Measurements from ENCODE around the gene TSTD2.

TSTD2 gene

GRCh38 chr9:97557606-97558095 is 75.5 kb downstream of the TSTD2 start:
- no peak overlapping the region for H3K4me3 ChIP-seq (ENCODE audit: low read length)
- TF ChIP-seq CTCF (IDR thresholded peaks at IDR 0.05; ENCODE audit: insufficient read depth, low read depth, low read length, missing control alignments): no peak
- DNase-seq (ENCODE audit: low read depth): no peak

DNA sequence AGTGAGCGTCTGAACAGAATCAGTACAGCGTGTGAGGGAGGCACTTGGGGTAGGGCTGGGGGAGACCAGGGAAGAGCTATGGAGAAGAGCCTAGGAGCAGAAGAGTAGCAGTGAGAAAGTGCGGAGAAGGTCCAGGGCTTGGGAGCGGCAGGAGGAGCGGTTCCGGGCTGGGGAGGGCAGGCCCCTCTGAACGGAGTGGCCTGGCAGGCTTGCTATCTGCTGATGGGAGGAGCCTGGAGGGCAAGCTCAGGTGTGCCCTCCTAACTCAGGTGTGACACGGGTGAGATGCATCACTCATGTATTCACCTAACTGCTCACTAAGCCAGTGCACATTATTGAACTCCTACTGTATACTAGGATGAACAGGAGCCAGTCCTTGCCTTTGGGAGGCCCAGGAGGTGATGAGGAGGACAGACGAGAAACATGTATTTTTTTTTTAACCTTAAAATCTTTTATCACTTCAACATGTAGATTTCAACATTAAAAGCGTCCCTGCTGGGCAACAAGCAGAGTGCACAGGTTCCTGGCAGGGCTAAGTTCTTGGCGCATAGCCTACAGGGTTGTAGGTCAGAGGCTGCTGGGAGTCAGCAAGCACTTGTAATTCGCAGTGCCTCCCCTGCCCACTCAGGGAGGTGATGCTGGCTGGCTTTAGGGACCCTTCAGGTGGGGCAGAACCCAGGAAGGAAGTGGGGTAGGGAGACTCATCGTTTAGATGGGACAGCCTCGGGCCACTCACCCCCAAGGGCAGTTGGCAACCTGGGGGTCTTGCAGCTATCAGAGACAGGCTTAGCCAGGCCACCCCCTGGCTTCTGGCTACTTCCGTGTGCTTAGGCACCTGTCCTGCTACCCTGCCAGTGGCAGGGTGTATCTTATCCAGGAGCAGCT is 76.2 kb downstream of the TSTD2 start:
- H3K4me3 ChIP-seq (ENCODE audit: low read length): no peak overlapping the region
- no peak for TF ChIP-seq CTCF (IDR thresholded peaks at IDR 0.05; ENCODE audit: insufficient read depth, low read depth, low read length, missing control alignments)
- no peak for DNase-seq (ENCODE audit: low read depth)

GRCh38 chr9:97556036-97556720 is 77.0 kb downstream of the TSTD2 start:
- TF ChIP-seq CTCF (IDR thresholded peaks at IDR 0.05; ENCODE audit: insufficient read depth, low read depth, low read length, missing control alignments): no peak
- no peak for DNase-seq (ENCODE audit: low read depth)
- no peak overlapping the region for H3K4me3 ChIP-seq (ENCODE audit: low read length)

- no peak for TF ChIP-seq CTCF (IDR thresholded peaks at IDR 0.05; ENCODE audit: insufficient read depth, low read depth, low read length, missing control alignments)
- H3K4me3 ChIP-seq (ENCODE audit: low read length): no peak overlapping the region
- DNase-seq (ENCODE audit: low read depth): no peak
These were observed 78.0 kb downstream of the TSTD2 start for GRCh38 chr9:97555164-97555563.

- no peak for TF ChIP-seq CTCF (IDR thresholded peaks at IDR 0.05; ENCODE audit: insufficient read depth, low read depth, low read length, missing control alignments)
- DNase-seq (ENCODE audit: low read depth): no peak
- H3K4me3 ChIP-seq (ENCODE audit: low read length): no peak overlapping the region
These were observed 78.5 kb downstream of the TSTD2 start for GRCh38 chr9:97554566-97555075.

GRCh38 chr9:97553841-97554240 is 79.3 kb downstream of the TSTD2 start:
- no peak overlapping the region for H3K4me3 ChIP-seq (ENCODE audit: low read length)
- DNase-seq (ENCODE audit: low read depth): no peak
- no peak for TF ChIP-seq CTCF (IDR thresholded peaks at IDR 0.05; ENCODE audit: insufficient read depth, low read depth, low read length, missing control alignments)
